HCT116 (cell line): ENCODE measurements around the gene GALNT16. TPM values are rescaled to one million over a fixed set of nuclear protein-coding genes. Genes with fewer than 3 reads are reported as not detected.

Experiments used
- ATAC-seq: fragments of 200-7000 bp; cut with Tn5 transposase; 2 replicates; pipeline ENCODE4 v1.9.1; 2020; ENCODE audit warnings: mild to moderate bottlenecking, moderate library complexity
- BruUV-seq: library from RNA; stranded (reverse); fragments of 400-500 nt; replicated peaks from 2 replicates; lab custom pipeline; 2021; lab: Mats Ljungman, UMichigan
- CTCF ChIA-PET: fragments of 300-600 bp; sonication (Branson Sonifier 250); formaldehyde crosslinking; loops from one replicate; lab custom pipeline; 2021; ENCODE audit warnings: antibody characterized with exemption; lab: Charles Lee
- POLR2A ChIA-PET: fragments of 300-600, 350-600 bp; sonication (Branson Sonifier 250); formaldehyde crosslinking; loops from one replicate; lab custom pipeline; 2021; ENCODE audit warnings: antibody characterized with exemption; lab: Charles Lee
- RAD21 ChIA-PET, 2 experiments: fragments of 300-600 bp; sonication (Branson Sonifier 250); formaldehyde crosslinking; loops; one replicate each; lab custom pipeline; 2023; ENCODE audit warnings: low total read pairs in 2 of 2; ENCODE audit not compliant: uncharacterized antibody in 2 of 2, unreplicated experiment in 2 of 2, low non-redundant PET in 1 of 2; lab: Charles Lee
- DNase-seq: peaks from one replicate; pipeline ENCODE4 v3.0.0-alpha.2; 2010; ENCODE audit warnings: low read depth, low spot score
- H2AFZ ChIP-seq: fragments of 200-600 bp; shearing (Covaris generic), sonication (generic); 2 replicates; pipeline ENCODE4 v1.6.1; 2017; ENCODE audit warnings: low read depth, mixed run types, mixed read lengths, antibody characterized with exemption, low read length; ENCODE audit not compliant: poor library complexity, severe bottlenecking
- H3K27ac ChIP-seq: 2 replicates; pipeline ENCODE4 v1.5.1; 2012; ENCODE audit warnings: low read depth, low read length
- H3K27me3 ChIP-seq: fragments of 200-600 bp; sonication (generic); 2 replicates; pipeline ENCODE4 v1.6.1; 2016; ENCODE audit warnings: mixed run types, low read length, mixed read lengths; ENCODE audit not compliant: insufficient read depth
- H3K36me3 ChIP-seq, 2 experiments: fragments of 200-500 bp in 1 of 2; fragments of 200-600 bp in 1 of 2; sonication (Bioruptor generic) in 1 of 2; sonication (generic) in 1 of 2; 2 replicates each; pipeline versions ENCODE4 v1.5.1 to v1.6.1; 2014 to 2016; ENCODE audit warnings: low read length in 2 of 2, inconsistent platforms in 1 of 2, mixed read lengths in 1 of 2, mixed run types in 1 of 2; ENCODE audit not compliant: insufficient read depth in 2 of 2, control insufficient read depth in 1 of 2
- H3K4me1 ChIP-seq, 2 experiments: fragments of 200-600 bp in 1 of 2; sonication (generic) in 1 of 2; 2 replicates each; pipeline versions ENCODE4 v1.5.1 to v1.6.1; 2012 to 2017; ENCODE audit warnings: low read length in 2 of 2, inconsistent platforms in 1 of 2, mild to moderate bottlenecking in 1 of 2, mixed read lengths in 1 of 2, mixed run types in 1 of 2, moderate library complexity in 1 of 2; ENCODE audit not compliant: insufficient read depth in 2 of 2, control insufficient read depth in 1 of 2
- H3K4me2 ChIP-seq: fragments of 200-600 bp; sonication (generic); 2 replicates; pipeline ENCODE4 v1.6.1; 2017; ENCODE audit warnings: mixed run types, low read length, mixed read lengths
- H3K4me3 ChIP-seq, 2 experiments: fragments of 200-600 bp in 1 of 2; sonication (generic) in 1 of 2; replicated peaks in 1 of 2; 2 replicates each; pipeline ENCODE4 v1.5.1; 2011 to 2016; ENCODE audit warnings: low read length in 2 of 2, control low read depth in 1 of 2, low read depth in 1 of 2, mild to moderate bottlenecking in 1 of 2, mixed read lengths in 1 of 2, mixed run types in 1 of 2
- H3K79me2 ChIP-seq: fragments of 200-600 bp; sonication (generic); 2 replicates; pipeline ENCODE4 v1.6.1; 2017; ENCODE audit warnings: mild to moderate bottlenecking, mixed run types, low read length, moderate library complexity, mixed read lengths; ENCODE audit not compliant: insufficient read depth
- H3K9ac ChIP-seq: fragments of 200-600 bp; sonication (generic); 2 replicates; pipeline ENCODE4 v1.6.1; 2016; ENCODE audit warnings: low read length, mixed read lengths
- H3K9me2 ChIP-seq: fragments of 200-600 bp; sonication (generic), shearing (Covaris generic); 2 replicates; pipeline ENCODE4 v1.6.1; 2017; ENCODE audit warnings: mixed run types, mild to moderate bottlenecking, moderate library complexity; ENCODE audit not compliant: insufficient read depth
- H3K9me3 ChIP-seq, 2 experiments: fragments of 200-500 bp in 1 of 2; fragments of 200-600 bp in 1 of 2; sonication (Bioruptor generic) in 1 of 2; sonication (generic) in 1 of 2; 2 replicates each; pipeline ENCODE4 v1.6.1; 2014 to 2017; ENCODE audit warnings: low read length in 2 of 2, mixed read lengths in 2 of 2, inconsistent platforms in 1 of 2, low read depth in 1 of 2, mild to moderate bottlenecking in 1 of 2, mixed run types in 1 of 2, moderate library complexity in 1 of 2; ENCODE audit not compliant: control insufficient read depth in 1 of 2, insufficient read depth in 1 of 2
- H4K20me1 ChIP-seq: fragments of 200-600 bp; sonication (generic), shearing (Covaris generic); 2 replicates; pipeline ENCODE4 v1.6.1; 2017; ENCODE audit warnings: mixed run types, mild to moderate bottlenecking, moderate library complexity; ENCODE audit not compliant: insufficient read depth
- EGR1 ChIP-seq: IDR thresholded peaks from 2 replicates; pipeline ENCODE4 v1.6.1; 2012; ENCODE audit warnings: low read depth
- POLR2A ChIP-seq: IDR thresholded peaks from 2 replicates; pipeline ENCODE4 v1.7.0; 2011; ENCODE audit warnings: borderline replicate concordance; ENCODE audit not compliant: insufficient read depth, insufficient read length; ENCODE audit errors: extremely low read depth
- RAD21 ChIP-seq: IDR thresholded peaks from 2 replicates; pipeline ENCODE4 v1.6.1; 2012; ENCODE audit warnings: low read depth, mild to moderate bottlenecking
- SIN3A ChIP-seq: IDR thresholded peaks from 2 replicates; pipeline ENCODE4 v1.6.1; 2012; ENCODE audit warnings: low read depth
- SP1 ChIP-seq: IDR thresholded peaks from 2 replicates; pipeline ENCODE4 v1.6.1; 2012; ENCODE audit warnings: low read depth
- SRF ChIP-seq: IDR thresholded peaks from 2 replicates; pipeline ENCODE4 v1.6.1; 2012; ENCODE audit warnings: low read depth
- TCF7L2 ChIP-seq: IDR thresholded peaks from 2 replicates; pipeline ENCODE4 v1.7.0; 2011; ENCODE audit warnings: borderline replicate concordance, inconsistent platforms; ENCODE audit not compliant: insufficient read depth, insufficient read length; ENCODE audit errors: extremely low read depth
- YY1 ChIP-seq: IDR thresholded peaks from 2 replicates; pipeline ENCODE4 v1.6.1; 2011; ENCODE audit warnings: low read length, low read depth, moderate library complexity, mild to moderate bottlenecking; ENCODE audit not compliant: insufficient replicate concordance; ENCODE audit errors: extremely low read depth
- ZFX ChIP-seq: fragments of 450-650 bp; IDR thresholded peaks from 2 replicates; pipeline ENCODE4 v1.6.1; 2017
- ZNF274 ChIP-seq: fragments of 200-500 bp; sonication (Bioruptor generic); IDR thresholded peaks from 2 replicates; pipeline ENCODE4 v1.6.1; 2014; ENCODE audit warnings: mild to moderate bottlenecking, low read depth, low read length, inconsistent platforms
- intact Hi-C: fragments of 100-400 bp; cut with micrococcal nuclease; formaldehyde crosslinking; loops from 2 replicates; pipeline ENCODE4 v1.10.0; 2022
- total RNA-seq: library from RNA; stranded (reverse); gene quantifications from one replicate; pipeline ENCODE4 v1.2.1, GENCODE V29; 2021; ENCODE audit not compliant: unreplicated experiment
- TF ChIP-seq, protein P1 (sequence below), 3 experiments: fragments of 200-600 bp in 1 of 3; sonication (generic) in 1 of 3; IDR thresholded peaks in 2 of 3; conservative IDR thresholded peaks in 1 of 3; 2 replicates each; pipeline ENCODE4 v1.5.1; 2012 to 2017; ENCODE audit warnings: low read depth in 2 of 3, low read length in 2 of 3, antibody characterized with exemption in 1 of 3, borderline replicate concordance in 1 of 3, control low read depth in 1 of 3, mild to moderate bottlenecking in 1 of 3, mixed read lengths in 1 of 3, mixed run types in 1 of 3, moderate library complexity in 1 of 3; ENCODE audit not compliant: insufficient read depth in 1 of 3
- TF ChIP-seq, protein P2 (sequence below): IDR thresholded peaks from 2 replicates; pipeline ENCODE4 v1.6.1; 2012
- TF ChIP-seq, protein P3 (sequence below): IDR thresholded peaks from 2 replicates; pipeline ENCODE4 v1.6.1; 2011; ENCODE audit warnings: mild to moderate bottlenecking, low read length, moderate library complexity; ENCODE audit not compliant: insufficient replicate concordance; ENCODE audit errors: extremely low read depth

The GALNT16 gene
- total RNA-seq, 1 experiment from 2014 or later: 0.32 TPM

DNA sequence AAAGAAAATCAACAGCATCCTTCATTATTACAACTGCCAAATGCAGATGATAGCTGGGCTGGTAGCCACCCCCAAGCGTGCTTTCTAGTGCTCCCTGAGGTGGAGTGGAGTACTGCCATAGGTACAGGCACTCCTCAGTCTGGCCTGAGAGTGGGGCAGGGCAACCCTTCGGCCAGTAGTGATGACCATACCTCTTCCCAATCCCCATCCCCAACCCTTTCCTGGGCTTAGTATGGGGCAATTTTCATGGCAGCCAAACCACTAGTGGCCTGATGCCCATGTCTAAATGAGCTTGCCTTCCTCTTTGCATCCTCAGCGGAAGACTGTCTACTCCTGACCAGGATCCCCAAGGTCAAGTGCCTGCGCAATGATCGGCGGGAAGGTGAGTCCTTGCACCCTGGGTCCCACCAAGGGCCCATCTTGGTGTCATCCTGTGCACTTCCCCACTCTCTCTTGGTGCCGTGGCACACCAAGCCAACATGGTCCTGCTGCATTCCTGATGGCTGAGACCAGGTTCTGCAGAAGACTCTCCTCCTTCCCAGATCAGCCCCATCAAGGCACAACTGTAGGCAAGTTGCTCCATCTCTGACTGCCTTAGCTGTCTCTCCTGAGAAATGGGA, 65.8 kb downstream of the GALNT16 start:
- H4K20me1 ChIP-seq: no peaks in the 10 kb centered on the region
- ATAC-seq (peak; percentile 96), DNase-seq (no peak)
- H3K4me1 ChIP-seq: no peaks in the 10 kb centered on the region
- no peaks in the 10 kb centered on the region for H3K9me2 ChIP-seq
- TF ChIP-seq SIN3A (no peak), ZNF274 (no peak), TCF7L2 (no peak), YY1 (no peak), RAD21 (no peak)
- TF ChIP-seq, protein P1, sequence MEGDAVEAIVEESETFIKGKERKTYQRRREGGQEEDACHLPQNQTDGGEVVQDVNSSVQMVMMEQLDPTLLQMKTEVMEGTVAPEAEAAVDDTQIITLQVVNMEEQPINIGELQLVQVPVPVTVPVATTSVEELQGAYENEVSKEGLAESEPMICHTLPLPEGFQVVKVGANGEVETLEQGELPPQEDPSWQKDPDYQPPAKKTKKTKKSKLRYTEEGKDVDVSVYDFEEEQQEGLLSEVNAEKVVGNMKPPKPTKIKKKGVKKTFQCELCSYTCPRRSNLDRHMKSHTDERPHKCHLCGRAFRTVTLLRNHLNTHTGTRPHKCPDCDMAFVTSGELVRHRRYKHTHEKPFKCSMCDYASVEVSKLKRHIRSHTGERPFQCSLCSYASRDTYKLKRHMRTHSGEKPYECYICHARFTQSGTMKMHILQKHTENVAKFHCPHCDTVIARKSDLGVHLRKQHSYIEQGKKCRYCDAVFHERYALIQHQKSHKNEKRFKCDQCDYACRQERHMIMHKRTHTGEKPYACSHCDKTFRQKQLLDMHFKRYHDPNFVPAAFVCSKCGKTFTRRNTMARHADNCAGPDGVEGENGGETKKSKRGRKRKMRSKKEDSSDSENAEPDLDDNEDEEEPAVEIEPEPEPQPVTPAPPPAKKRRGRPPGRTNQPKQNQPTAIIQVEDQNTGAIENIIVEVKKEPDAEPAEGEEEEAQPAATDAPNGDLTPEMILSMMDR (IDR thresholded peaks at IDR 0.05 in 2 of 3, conservative IDR thresholded peaks at IDR 0.05 in 1 of 3; ENCODE audit: borderline replicate concordance in 1 of 3, insufficient read depth in 1 of 3, low read depth in 2 of 3, low read length in 2 of 3): peak in 2 of 3 experiments; percentile 22 to 35; a peak in 2 of 6 replicates
- no TSS peak for BruUV-seq
- ChIA-PET CTCF (no interaction called here), RAD21 (no interaction called here), POLR2A (no interaction called here)
- no peaks in the 10 kb centered on the region for H3K27me3 ChIP-seq
- no peak overlapping the region for H3K4me2 ChIP-seq
- intact Hi-C loops: no loop called here
- no peak overlapping the region for H3K4me3 ChIP-seq
- no peak overlapping the region for H2AFZ ChIP-seq
- H3K27ac ChIP-seq: no peak overlapping the region
- no peaks in the 10 kb centered on the region for H3K36me3 ChIP-seq
- no peaks in the 10 kb centered on the region for H3K79me2 ChIP-seq
- H3K9ac ChIP-seq: no peak overlapping the region
- H3K9me3 ChIP-seq: no peaks in the 10 kb centered on the region

DNA sequence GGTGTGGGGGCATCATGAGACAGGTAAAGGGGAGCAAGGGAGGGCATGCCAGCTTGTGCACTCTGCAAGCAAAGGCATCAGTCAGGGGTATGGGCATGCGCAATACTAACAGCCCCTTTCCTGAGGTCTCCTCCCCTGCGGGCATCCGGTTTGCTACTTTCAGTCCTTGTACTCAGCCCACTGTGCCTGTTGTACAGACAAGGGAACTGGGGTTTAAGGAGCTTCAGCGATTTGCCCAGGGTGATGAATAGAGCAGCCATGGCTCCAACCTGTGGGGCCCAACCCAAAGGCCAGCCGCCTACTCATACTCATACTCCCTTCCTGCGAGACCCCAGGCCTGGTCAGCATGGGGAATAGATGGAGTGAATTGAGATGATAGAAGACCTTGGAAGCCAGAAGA, 66.7 kb downstream of the GALNT16 start:
- Histone ChIP-seq H3K27me3 (no peaks in the 10 kb centered on the region), H3K36me3 (no peaks in the 10 kb centered on the region), H3K79me2 (no peaks in the 10 kb centered on the region), H3K4me3 (no peak overlapping the region), H2AFZ (no peak overlapping the region), H3K9me2 (no peaks in the 10 kb centered on the region), H4K20me1 (no peaks in the 10 kb centered on the region), H3K4me1 (no peaks in the 10 kb centered on the region), H3K9me3 (no peaks in the 10 kb centered on the region), H3K4me2 (no peak overlapping the region), H3K9ac (no peak overlapping the region), H3K27ac (no peak overlapping the region)
- DNase-seq (no peak), ATAC-seq (no peak)
- TF ChIP-seq SRF: no peak
- no peak for TF ChIP-seq ZFX
- TF ChIP-seq, protein P2, sequence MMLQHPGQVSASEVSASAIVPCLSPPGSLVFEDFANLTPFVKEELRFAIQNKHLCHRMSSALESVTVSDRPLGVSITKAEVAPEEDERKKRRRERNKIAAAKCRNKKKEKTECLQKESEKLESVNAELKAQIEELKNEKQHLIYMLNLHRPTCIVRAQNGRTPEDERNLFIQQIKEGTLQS: no peak
- TF ChIP-seq POLR2A: no peak
- no peak for TF ChIP-seq SIN3A
- TF ChIP-seq, protein P3, sequence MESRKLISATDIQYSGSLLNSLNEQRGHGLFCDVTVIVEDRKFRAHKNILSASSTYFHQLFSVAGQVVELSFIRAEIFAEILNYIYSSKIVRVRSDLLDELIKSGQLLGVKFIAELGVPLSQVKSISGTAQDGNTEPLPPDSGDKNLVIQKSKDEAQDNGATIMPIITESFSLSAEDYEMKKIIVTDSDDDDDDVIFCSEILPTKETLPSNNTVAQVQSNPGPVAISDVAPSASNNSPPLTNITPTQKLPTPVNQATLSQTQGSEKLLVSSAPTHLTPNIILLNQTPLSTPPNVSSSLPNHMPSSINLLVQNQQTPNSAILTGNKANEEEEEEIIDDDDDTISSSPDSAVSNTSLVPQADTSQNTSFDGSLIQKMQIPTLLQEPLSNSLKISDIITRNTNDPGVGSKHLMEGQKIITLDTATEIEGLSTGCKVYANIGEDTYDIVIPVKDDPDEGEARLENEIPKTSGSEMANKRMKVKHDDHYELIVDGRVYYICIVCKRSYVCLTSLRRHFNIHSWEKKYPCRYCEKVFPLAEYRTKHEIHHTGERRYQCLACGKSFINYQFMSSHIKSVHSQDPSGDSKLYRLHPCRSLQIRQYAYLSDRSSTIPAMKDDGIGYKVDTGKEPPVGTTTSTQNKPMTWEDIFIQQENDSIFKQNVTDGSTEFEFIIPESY: no peak
- TF ChIP-seq EGR1: no peak
- TF ChIP-seq SP1: no peak
- BruUV-seq: no TSS peak
- ChIA-PET RAD21 (no interaction called here), CTCF (no interaction called here), POLR2A (no interaction called here)
- intact Hi-C loops: no loop called here
